ENCODE measurements around the gene NFYA.

DNA sequence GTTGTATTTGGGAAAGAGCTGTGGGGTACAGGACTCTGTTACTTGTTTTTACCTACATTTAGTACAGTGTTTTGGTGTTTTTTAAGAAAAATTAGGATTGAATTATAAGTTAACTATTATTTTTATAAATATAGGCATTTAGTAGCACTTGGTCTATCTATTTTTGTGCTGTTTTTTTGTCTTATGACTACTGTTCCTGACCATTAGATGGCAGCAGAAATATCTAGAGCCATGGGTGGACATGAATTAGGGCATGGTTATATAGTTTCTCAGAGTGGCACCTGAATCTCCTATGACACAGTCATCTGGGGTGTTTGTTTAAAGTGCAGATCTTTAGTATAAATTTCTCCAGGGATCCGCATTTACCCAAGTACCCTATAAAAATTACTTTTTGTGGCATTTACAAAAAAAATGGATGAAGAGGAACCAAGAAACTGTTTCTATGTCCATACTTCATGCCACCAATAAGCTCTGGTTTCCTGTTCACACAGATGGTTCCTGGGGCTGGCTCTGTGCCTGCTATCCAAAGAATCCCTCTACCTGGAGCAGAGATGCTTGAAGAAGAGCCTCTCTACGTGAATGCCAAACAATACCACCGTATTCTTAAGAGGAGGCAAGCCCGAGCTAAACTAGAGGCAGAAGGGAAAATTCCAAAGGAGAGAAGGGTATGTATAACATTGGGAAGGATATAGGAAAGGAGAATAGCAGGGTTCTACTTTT is 19.8 kb downstream of the NFYA start:
- TF ChIP-seq, protein P1, sequence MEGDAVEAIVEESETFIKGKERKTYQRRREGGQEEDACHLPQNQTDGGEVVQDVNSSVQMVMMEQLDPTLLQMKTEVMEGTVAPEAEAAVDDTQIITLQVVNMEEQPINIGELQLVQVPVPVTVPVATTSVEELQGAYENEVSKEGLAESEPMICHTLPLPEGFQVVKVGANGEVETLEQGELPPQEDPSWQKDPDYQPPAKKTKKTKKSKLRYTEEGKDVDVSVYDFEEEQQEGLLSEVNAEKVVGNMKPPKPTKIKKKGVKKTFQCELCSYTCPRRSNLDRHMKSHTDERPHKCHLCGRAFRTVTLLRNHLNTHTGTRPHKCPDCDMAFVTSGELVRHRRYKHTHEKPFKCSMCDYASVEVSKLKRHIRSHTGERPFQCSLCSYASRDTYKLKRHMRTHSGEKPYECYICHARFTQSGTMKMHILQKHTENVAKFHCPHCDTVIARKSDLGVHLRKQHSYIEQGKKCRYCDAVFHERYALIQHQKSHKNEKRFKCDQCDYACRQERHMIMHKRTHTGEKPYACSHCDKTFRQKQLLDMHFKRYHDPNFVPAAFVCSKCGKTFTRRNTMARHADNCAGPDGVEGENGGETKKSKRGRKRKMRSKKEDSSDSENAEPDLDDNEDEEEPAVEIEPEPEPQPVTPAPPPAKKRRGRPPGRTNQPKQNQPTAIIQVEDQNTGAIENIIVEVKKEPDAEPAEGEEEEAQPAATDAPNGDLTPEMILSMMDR (IDR thresholded peaks at IDR 0.05): no peak
- no peak for TF ChIP-seq POLR2A (IDR thresholded peaks at IDR 0.05)

All from ovary (tissue), 3 donors.